Inflammatory macrophage treated with lipopolysaccharide for 1 hour (primary cell): ENCODE results near the gene JAG2.
A peak's percentile ranks its signal among the peaks of the same experiment; 100 is the strongest.

Source experiments
- DNase-seq, 2 donors: peaks; one replicate each; pipeline ENCODE4 v3.0.0-alpha.2; 2020 to 2022

JAG2 gene

DNA sequence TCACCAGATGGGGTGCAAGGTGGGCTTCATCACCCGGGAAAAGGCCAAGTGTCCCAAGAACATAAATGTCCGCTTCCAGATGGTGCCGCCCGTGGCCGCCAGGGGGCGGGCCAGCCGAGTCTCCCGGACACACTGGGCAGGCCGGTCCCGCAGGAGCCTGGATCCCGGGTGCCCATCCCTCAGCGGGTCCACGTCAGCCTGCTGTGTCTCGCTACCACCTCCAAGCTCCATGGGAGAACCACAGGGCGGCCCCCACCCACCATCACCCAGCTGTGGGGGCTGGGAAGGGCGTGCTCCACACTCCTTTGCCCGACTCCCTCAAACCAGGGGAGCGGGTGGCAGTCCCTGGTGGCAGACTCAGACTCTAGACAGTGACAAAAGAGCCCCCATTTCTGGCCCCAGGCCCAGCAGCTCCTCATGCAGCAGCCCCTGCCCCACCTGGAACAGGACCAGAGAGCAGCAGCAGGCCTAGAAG, 34.5 kb upstream of the JAG2 start:
- peak; percentile 25 to 85 for DNase-seq

DNA sequence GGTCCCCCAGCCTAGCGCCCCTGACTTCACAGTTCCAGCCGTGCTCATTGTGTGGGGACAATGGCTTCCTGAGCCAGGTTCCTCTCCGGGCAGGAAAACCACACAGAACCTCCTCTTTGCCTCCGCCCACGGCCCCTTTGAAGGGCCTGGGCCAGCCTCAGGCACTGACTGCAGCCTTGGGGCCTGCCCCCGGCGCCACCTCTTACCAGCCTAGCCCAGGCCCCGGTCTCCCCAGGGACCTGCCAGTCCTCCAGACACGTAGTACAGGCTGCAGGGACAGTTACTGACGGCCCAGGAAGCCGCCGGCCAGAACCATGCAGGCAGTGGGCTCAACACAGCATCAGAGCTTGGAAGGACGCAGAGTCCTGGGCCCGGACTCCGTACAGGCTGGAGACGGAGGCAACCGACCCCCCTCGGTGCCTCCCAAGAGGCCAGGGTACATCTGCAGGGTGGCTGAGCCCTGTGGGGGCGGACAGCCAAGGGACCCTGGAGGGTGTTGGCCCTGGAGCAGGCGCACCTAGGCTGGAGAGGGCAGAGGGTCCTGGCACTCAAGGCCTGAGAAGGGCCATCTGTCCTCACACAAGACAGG, 33.4 kb upstream of the JAG2 start:
- DNase-seq: peak; percentile 77 to 81

DNA sequence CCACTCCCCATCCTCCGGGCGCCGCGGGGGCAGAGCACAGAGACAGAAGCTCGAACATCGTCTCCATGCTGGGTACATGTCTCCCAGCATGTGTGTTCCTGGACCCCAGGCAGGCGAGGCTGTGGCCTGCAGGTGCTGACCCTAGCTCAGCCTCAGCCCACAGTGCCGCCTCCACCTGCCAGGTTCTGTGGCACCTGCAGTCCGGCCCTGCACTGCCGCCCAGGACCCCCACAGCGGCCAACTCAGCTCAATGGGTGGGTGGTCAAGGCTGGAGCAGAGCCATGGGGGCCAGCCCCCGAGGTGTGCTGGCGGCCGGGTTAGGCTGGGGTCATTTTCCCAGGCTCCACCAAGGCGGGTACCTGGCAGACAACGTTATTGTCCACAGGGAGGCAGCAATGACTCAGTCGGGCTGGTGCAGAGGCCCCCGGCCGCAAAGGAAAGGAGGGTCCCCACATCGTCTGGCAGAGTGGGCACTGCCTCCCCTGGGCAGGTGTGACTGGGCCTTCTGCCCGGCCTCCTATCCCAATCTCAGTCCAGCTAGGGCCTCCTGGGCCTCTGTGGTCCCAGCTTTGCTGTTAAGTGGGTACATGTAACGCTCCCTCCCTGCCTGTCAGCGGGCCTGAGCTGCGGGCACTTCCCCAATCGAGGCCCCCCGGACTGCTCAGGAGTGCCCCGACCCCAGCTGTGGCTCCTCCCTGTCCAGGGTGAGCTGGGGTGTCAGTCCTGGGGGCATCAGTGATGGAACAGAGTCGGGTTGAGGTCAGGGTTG, 32.8 kb upstream of the JAG2 start:
- no peak for DNase-seq

DNA sequence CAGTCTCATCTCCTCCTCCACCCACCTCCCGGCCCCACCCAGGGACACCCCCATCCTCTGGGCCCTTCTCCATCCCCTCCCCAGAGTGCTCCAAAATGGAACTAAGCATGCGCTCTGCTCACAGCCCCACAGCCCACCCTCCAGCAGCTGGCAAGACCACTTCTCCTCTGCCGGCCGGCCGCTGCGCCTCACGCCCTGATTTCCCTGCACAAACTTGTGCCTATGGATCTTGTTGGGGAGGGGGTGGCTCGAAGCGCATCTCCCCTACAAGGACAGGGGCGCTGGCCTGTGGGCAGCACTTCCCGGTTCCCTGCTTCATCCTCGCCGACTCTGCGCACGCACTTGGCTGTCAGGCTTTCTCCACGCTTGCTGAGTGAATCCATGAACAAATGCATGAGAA, 32.1 kb upstream of the JAG2 start:
- no peak for DNase-seq

DNA sequence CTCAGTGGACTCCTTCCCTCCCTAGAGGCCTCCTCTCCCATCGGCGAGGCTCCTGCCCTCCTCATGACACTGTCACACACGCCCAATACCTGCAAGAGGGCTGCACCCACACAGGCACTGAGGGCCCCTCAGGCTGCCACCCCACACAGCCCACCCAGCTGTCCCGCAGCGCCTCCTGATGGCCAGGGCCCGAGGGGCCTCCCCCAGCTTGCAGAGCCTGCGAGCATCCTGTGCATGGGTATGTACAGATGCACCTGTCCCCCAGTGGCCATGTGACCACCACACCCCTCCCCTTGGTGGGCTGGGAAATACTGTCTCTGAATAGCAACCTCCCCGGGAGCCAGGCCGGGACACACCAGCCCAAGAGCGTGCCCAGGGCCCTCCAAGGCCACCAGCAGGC, 31.5 kb upstream of the JAG2 start:
- no peak for DNase-seq

DNA sequence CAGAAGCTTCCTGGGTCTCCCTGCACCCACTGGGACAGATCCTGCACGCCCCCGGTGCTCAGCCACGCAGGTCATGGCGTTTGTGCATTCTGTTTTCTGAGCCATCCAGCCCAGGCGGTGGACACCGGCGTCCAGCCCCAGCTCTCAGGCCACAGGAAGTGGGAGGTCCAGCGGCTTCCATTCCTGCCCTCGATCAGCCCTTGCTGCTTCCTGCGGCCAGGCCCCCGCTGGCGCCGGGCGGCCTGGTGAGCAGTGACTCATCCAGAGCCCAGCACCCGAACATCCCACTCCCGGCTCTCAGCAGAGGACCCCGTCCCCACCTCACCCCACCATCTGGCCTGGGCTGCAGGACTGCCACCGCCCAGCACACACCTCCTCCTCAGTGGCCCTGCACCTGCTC, 30.5 kb upstream of the JAG2 start:
- no peak for DNase-seq

DNA sequence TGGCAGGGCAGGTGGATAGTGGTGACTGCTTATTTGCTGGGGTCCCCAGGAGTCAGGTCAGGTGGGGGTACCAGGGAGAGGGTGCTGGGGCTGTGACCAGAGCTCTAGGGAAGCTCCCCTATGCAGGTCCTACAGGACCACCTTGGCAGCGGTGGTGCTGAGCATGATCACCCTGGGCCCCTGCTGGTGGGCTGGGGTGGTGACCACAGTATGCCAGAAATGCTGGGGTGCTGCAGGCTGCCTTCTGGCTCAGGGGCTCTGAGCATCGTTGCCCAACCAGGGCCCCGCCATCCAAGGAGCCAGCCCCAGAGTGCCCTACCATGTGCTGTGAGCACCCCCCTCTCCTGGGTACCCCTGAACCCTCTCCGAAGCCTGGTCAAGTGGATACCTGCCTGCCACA, 30.0 kb upstream of the JAG2 start:
- no peak for DNase-seq

DNA sequence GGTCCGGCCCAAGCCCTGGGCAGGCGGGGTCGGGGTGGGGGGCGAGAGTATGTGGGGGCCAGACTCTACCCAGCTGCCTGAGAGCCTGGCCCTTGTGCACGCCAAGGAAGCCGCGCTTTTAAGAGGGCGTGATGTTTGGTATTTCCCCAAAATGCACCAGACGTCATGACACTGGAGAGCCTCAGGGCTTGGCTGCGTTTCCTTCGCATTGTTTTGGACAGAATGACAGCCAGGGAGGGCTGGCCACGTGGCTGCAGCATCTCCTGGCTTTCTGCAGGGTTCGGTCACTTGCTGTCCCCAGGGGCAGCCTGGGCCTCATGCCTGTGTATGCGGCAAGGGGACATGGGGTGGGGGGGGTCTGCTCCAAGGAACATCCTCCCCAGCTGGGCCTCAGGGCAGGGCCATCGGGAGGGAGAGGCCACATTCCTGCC, 28.6 kb upstream of the JAG2 start:
- DNase-seq: peak; percentile 77

DNA sequence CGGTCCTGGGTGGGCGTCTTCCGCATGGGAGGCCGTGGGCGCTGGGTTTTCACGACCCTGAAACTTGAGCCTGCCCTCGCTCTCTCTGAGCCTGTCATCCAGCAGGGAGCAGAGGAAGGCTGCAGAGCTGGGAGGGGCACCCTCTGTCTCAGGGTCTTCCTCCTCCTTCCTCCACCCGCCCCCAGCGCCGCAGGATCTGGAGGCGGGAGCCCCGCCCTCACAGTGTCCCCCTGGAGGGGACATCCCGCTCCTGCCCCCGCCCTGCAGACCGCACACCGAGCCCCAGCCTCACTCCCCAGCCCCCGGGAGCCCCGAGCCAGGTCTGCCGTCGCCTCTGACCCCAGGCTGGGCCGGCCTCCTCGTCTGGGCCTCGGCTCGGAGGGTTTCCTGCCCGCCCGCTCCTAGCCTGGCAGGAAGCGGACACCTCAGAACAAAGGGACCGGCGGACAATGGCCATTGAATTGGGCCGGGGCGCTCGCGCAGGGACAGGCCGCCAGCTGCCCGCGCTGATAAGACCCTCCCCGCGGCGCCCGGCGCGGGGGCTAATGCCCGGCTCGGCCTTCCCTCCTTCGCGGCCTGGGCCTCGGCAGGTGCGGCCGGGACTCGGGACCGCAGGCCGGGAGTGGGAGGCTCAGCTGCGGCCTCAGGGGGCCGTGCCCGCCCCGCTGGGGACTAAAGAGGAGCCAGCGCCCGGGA, 27.8 kb upstream of the JAG2 start:
- no peak for DNase-seq

DNA sequence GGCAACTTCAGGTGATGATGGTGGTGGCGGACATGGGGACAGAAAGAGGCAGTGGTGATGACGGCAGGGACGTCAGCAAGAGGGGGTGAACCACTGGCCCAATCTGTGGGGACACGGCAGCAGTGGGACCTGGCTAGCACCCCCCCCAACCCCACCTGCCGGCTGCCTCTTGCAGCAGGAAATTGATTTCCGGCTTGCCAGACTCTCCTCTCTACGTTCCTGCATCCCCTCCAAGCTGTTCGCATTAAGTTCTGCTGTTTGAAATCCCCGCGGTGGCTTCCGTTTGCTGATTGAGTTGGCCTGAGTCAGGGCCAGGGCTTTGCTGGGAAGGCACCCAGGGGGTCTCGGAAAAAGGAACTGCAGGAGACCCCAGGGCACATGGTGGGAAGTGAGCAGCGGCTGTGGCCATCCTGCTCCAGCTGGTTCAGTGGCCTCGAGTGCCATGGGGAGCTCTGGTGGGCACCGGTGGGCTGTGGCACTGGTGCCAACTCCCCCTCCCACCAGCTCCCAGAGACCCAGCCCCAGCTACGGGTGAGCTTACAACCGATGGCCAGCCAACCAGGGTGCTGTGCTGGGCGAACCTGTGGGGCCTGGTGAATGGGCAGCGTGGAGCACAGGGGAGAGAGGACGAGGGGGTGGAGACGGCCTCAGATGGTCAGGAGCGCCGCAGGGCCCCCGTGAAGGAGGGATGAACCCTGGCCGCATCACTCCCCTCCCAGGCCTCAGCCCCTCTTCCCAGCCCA, 27.1 kb upstream of the JAG2 start:
- no peak for DNase-seq

DNA sequence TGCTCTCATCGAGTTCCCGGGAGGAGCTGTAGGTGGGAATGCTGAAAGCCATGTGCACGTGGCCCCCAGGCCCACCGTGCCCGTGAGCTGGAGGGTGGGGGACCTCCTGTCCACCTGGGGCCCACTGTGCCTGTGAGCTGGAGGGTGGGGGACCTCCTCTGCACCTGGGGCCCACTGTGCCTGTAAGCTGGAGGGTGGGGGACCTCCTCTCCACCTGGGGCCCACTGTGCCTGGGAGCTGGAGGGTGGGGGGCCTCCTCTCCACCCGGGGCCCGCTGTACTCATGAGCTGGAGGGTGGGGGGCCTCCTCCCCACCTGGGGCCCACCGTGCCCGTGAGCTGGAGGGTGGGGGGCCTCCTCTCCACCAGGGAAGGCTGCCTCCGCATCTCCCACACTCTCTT, 26.5 kb upstream of the JAG2 start:
- DNase-seq: no peak

DNA sequence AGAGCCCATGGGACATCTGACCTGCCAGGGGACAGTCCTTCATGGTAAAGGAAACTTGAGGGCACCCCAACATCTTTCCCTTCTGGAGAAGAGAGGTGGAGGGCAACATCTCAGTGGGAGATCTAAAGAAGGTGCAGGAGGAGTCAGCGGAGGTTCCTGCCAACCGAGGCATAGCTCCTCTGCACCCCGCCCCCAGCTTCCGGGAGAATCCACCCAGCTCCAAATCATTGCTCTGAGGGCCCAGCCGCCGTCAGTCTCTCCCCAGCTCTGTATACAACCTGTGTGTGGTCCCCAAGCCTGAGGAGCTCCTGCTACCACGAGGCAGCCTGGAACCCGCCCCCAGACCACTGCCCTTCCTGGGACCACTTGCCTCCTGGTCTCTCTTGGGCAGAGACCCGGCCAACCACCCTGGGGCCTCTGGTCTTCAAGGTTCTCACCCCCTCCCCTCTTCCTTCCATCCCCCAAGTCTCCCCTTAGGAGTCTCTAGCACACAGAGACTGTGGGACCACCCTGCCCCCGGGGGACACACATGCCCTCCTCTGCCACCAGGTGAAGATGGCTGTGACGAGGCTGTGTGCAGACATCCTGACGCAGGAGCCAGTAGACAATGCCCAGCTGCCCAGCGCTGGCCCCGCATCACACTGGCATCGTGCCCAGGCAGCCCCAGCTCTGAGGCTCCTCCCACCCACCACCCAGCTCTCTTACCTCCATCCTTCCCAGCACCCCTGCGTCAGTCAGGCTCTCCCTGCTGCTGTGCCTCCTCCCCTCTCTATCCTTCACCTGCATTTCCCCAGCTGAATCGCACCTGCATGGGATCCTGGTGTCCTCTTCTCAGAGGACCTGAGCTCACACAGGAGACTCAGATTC, 25.6 kb upstream of the JAG2 start:
- no peak for DNase-seq

DNA sequence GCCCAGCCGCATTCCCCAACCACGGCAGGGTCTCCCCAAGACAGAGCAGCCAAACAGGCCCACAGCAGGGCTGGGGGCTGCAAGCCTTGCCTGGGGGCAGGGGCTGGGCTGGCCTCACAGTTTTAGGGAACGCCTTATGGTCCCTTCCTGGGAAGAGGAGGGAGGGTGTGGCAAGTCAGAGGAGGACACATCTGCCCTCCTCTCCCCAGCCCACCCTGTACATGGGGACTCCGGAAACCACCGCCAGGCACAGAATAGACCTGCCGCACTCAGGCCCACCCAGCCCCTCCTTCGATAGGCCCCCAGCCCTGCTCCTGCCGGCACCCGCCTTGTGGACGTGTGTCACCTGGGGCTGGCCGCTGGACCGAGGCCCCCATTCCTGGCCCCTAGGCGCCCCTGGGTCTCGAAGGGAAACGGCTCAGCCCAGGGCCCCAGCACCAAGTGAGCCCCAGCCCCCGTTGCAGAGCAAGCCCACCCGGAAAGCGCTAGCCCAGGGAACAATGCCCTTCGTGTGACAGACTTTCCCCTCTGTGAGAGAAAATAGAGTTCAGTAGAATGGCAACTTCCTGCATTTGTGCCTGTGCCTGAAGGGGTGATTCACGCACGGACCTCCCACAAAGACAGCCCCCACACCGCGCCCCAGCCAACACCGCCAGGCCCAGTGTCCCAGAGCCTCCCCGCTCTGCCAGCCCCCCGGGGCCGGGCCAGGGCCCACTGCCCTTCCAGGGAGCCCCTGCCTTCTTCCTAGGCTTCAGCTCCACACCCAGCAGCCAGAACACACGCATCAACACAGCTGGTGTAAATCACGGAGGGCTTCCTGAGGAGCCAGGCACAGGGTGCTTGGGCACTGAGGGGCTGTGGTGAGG, 24.5 kb upstream of the JAG2 start:
- peak; percentile 24 to 30 for DNase-seq

DNA sequence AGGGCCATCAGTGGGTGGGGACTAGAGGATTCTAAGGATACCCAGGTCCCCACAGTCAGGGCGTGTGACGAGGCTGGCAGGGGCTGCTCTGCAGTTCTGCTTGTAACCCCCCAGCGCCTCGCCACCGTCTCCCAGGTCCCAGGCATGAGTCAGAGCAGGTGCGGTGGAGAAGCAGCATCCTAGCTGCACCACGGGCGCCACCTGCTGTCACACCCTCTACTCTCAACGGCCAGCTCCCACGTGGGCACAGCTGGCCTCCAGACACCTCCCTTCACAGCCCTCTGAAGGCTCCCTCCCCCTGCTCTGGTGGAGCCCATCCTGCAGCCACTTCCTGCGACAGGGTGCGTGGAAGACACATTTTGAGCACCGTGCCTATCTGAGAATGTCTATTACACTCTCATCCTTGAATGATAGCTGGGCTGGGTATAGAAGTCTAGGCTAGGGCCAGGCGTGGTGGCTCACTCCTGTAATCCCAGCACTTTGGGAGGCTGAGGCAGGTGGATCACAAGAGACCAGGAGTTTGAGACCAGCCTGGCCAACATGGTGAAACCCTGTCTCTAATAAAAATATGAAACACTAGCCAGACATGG, 19.5 kb upstream of the JAG2 start:
- no peak for DNase-seq

DNA sequence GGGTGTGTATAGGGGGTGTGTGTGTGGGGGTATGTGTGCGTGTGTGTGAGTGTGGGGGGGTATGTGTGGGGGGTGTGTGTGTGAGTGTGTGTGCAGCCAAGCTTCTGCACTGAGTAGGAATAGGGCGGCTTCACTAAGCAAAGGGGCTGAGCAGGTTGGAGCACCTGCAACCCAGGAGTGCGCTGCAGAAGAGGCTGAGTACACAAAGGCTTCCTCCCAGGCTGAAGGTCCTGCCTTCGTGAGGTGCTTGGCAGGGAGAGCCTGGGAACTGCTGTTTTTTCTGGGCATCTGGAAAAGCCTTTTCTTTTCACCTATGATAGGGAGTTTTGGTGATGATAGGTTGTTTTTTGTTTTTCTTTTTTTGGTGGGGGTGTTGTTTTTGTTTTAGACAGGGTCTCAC, 18.5 kb upstream of the JAG2 start:
- no peak for DNase-seq

DNA sequence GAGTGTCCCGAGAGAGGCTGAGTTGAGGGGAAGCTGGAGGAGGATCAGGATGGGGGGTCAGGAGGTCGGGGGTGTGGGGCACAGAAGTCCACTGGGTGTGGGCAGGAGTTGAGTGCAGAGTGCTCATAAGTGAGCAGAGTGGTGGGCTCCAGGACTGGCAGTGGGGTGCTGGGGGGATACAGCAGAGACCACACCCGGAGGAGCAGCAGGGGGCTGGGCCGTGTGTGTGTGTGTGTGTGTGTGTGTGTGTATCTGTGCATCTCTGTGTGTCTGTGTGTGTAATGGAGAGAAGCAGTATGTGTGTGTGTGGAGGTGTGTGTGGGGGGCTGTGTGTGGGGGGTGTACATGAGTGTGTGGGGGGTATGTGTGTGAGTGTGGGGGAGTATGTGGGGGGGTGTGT, 17.4 kb upstream of the JAG2 start:
- DNase-seq: no peak

DNA sequence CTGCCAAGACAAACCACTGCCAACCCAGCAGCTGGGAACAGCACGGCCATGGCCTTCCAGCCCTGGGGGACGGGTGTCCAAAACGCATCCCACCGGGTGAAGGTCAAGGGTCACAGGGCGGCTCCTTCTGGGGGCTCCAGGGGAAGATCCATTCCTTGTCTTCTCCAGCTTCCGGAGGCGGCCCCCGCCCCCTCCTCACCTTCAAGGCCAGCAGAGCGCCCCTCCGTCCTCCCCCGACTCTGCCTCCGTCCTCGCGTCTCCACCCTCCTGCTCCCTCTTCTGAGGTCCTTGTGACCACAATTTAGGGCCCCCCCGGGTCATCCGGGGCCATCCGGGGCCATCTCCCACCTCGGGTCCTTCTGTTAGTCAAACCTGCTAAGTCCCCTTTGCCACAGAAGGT, 16.4 kb upstream of the JAG2 start:
- DNase-seq: no peak

DNA sequence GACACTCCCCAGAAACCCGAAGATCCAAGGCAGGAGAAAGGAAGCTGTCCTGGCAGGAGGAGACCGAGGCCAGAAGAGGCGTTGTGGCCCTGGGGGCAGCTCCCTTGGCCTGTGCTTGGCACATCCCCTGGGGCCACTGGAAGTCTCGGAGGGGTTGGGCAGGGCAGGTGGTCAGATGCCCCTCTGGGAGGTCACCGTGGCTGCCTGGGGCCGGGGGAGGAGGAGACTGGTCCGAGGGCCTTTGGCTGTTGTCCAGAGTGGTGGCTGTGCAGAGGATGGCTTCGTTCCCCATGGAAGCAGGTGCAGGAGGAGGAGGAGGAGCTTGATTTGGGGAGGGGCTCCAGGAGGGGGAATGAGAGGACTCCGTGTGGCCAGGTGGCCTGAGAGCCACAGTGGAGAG, 15.9 kb upstream of the JAG2 start:
- no peak for DNase-seq

DNA sequence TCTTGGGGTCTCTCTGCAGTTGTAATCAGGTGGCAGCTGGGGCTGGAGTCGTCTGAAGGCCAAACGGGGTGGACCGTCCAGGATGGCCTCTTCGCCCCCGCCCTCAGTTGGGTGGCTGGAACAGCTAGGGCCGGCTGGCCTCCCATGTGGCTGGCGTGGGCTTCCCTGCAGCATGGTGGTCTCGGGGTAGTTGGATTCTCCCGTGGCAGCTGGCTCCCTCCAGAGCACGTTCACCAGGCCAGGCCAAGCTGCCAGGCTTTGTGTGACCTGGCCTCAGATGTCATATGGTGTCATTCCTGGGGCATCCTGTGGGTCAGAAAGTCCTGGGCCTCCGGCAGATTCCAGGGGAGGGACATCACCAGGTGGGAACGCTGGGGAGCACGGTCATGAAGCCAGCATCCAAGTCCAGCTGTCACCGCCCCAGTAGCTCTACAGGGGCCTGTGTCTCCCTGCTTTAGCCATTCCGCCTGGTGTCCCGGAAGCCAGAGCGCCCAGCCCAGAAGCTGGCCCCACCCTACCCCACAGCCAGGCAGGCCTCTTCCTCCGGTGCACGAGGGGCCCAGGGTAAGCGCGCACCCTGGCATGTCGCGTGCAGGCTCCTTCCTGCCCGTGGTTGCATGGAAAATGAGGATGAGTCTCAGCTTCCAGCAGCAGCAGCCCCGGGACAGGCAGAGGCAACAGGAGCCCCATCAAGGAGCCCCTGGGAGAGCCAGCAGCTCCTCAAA, 13.9 kb upstream of the JAG2 start:
- no peak for DNase-seq
